IPS-NIHi7 (cell line): ENCODE results near the gene TRIM10.
"Not testable (repeated sequence)": the region's sequence is repeated elsewhere in the genome, so short reads cannot be mapped to it uniquely, and the experiment has no call there.

ENCODE experiments used
- DNase-seq: peaks from one replicate; pipeline ENCODE4 v3.0.0; 2012; ENCODE audit warnings: mixed read lengths; ENCODE audit errors: extremely low spot score

TRIM10 gene

GRCh38 chr6:30171677-30172471 lies 10.9 kb upstream of the TRIM10 start:
- peak; percentile 67 for DNase-seq

- peak; percentile 63 for DNase-seq
These were observed 8.9 kb upstream of the TRIM10 start for GRCh38 chr6:30169658-30170614.

- no peak for DNase-seq
These were observed 7.7 kb upstream of the TRIM10 start for GRCh38 chr6:30168741-30169140.

GRCh38 chr6:30167101-30167500 lies 6.1 kb upstream of the TRIM10 start:
- DNase-seq: no peak

- DNase-seq: not testable (repeated sequence)
These were observed 4.2 kb upstream of the TRIM10 start for GRCh38 chr6:30165238-30165637.

GRCh38 chr6:30164714-30165113 lies 3.7 kb upstream of the TRIM10 start:
- DNase-seq: no peak

- DNase-seq: no peak
These were observed 3.1 kb upstream of the TRIM10 start for GRCh38 chr6:30163918-30164654.

GRCh38 chr6:30163090-30163917 lies 2.3 kb upstream of the TRIM10 start, which contains the start of gene TRIM15:
TSS of gene TRIM15 (plus strand) at chr6:30163546. CDS start at chr6:30163685, 139 bp downstream.
- DNase-seq: no peak

GRCh38 chr6:30162265-30163089 lies 1.5 kb upstream of the TRIM10 start:
- no peak for DNase-seq

- DNase-seq: no peak
These were observed 815 bp downstream of the TRIM10 start for GRCh38 chr6:30160008-30160784.

GRCh38 chr6:30158475-30159040 lies 2.5 kb downstream of the TRIM10 start:
- no peak for DNase-seq

- no peak for DNase-seq
These were observed 3.0 kb downstream of the TRIM10 start for GRCh38 chr6:30157999-30158398.

- no peak for DNase-seq
These were observed 3.4 kb downstream of the TRIM10 start for GRCh38 chr6:30157581-30157980.

- no peak for DNase-seq
These were observed 4.2 kb downstream of the TRIM10 start for GRCh38 chr6:30156774-30157173.

- no peak for DNase-seq
These were observed 4.8 kb downstream of the TRIM10 start for GRCh38 chr6:30156262-30156599.

- DNase-seq: no peak
These were observed 5.3 kb downstream of the TRIM10 start for GRCh38 chr6:30155520-30156261.

GRCh38 chr6:30154709-30155519 lies 6.1 kb downstream of the TRIM10 start:
- no peak for DNase-seq
